Lower lobe of right lung (tissue), 2 donors: ENCODE results near the gene THSD4. TPM values are rescaled to one million over a fixed set of nuclear protein-coding genes. Genes with fewer than 3 reads are reported as not detected.

Source experiments
- ATAC-seq, 2 donors: fragments of 200-7000 bp; cut with Tn5 transposase; one replicate each; pipeline ENCODE4 v1.9.1; 2020 to 2022; ENCODE audit warnings: mild to moderate bottlenecking in 2 of 2, moderate library complexity in 2 of 2
- DNase-seq: peaks from one replicate; pipeline ENCODE4 v3.0.0-alpha.2; 2020
- H3K27ac ChIP-seq: fragments of 200-600 bp; one replicate; pipeline ENCODE4 v1.8.0; 2022
- H3K27me3 ChIP-seq: fragments of 200-600 bp; one replicate; pipeline ENCODE4 v1.8.0; 2022; ENCODE audit warnings: low read depth
- H3K36me3 ChIP-seq: fragments of 200-600 bp; one replicate; pipeline ENCODE4 v1.8.0; 2022; ENCODE audit warnings: mild to moderate bottlenecking
- H3K4me1 ChIP-seq: fragments of 200-600 bp; one replicate; pipeline ENCODE4 v1.8.0; 2022
- H3K4me3 ChIP-seq: fragments of 200-600 bp; one replicate; pipeline ENCODE4 v1.8.0; 2022; ENCODE audit warnings: mild to moderate bottlenecking
- H3K9me3 ChIP-seq: fragments of 200-600 bp; one replicate; pipeline ENCODE4 v1.8.0; 2022
- intact Hi-C: fragments of 100-400 bp; cut with DNase I; formaldehyde crosslinking; loops from one replicate; pipeline ENCODE4 v1.11.0; 2022
- total RNA-seq: library from RNA; stranded (reverse); fragmentation: NEBNext Ultra II Directional; extraction: Animal tissue kit (Norgen Biotek cat#: 25700); gene quantifications from one replicate; pipeline ENCODE4 v1.2.1, GENCODE V29; 2021
- TF ChIP-seq, protein P1 (sequence below): fragments of 200-600 bp; IDR thresholded peaks from one replicate; pipeline ENCODE4 v1.8.0; 2022; ENCODE audit warnings: antibody characterized with exemption, mild to moderate bottlenecking
- donor health status: DM: no; HTN: yes; CAD: no; lungs with severe emphysema.

THSD4 gene
- total RNA-seq, 1 donor from 2014 or later, result 18.2 TPM

DNA sequence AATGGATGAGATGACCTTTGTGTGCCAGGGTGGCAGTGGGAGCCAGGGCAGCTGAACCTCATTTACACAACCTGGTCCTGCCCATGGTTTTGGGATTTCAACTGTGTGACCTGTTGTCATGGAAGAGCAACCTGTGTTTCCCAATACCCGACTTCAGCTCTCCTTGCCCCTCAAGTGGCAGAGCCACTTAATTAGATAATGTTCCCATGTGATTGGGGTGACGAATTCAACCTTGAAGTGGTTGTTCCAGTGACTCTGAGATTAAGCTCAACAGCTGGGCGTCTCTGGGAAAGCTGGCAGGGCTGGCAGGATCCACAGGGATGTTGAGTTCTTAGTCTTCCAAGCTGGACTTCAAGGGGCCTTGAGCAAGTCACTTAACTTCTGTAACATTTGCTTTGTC is 71.0 kb downstream of the THSD4 start:
- Histone ChIP-seq H3K4me3 (no peak overlapping the region), H3K4me1 (no peaks in the 10 kb centered on the region), H3K36me3 (no peaks in the 10 kb centered on the region), H3K27me3 (no peaks in the 10 kb centered on the region), H3K9me3 (no peaks in the 10 kb centered on the region), H3K27ac (no peak overlapping the region)
- intact Hi-C loops, result no loop called here
- no peak for DNase-seq
- ATAC-seq, result peak; percentile 65 to 79
- TF ChIP-seq, protein P1, sequence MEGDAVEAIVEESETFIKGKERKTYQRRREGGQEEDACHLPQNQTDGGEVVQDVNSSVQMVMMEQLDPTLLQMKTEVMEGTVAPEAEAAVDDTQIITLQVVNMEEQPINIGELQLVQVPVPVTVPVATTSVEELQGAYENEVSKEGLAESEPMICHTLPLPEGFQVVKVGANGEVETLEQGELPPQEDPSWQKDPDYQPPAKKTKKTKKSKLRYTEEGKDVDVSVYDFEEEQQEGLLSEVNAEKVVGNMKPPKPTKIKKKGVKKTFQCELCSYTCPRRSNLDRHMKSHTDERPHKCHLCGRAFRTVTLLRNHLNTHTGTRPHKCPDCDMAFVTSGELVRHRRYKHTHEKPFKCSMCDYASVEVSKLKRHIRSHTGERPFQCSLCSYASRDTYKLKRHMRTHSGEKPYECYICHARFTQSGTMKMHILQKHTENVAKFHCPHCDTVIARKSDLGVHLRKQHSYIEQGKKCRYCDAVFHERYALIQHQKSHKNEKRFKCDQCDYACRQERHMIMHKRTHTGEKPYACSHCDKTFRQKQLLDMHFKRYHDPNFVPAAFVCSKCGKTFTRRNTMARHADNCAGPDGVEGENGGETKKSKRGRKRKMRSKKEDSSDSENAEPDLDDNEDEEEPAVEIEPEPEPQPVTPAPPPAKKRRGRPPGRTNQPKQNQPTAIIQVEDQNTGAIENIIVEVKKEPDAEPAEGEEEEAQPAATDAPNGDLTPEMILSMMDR, result no peak

DNA sequence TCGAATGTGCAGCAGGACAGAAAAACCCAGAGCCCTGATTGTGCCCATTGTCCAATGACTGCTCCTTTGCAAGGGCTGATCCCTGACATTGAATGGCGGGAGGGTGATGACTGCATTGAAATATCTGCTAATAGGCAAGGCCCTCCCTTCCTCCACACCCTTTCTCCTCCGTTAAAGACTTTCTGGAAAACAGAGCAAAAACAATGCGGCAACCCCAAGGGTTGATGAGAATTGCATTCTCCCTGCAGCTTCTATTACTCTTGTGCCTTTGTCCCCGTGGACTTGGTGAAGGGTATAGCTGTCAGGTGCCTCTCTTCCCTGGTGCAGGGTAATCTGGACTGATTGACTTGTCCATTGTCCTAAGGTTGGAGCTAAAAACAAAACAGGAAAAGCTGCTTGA is 71.8 kb downstream of the THSD4 start:
- ATAC-seq, result no peak
- TF ChIP-seq, protein P1, result no peak
- no peak overlapping the region for H3K27ac ChIP-seq

DNA sequence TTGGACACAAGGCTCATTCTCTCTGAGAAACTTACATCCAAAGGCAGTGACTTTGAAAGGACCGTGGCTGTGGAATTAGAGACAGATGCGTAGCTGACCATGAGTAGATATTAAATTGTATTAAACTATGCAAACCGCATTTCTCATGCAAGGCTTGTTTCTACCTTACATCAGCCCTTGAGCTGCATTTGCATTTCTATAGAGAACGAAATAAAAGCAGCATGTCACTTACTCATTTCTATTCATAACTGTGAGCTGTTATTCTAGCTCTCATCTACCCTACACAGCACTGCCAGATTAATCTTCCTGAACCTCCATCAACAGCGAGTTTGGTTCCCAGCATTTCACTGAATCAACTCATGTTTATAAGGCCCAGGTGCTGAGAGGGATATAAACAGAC is 72.3 kb downstream of the THSD4 start:
- ATAC-seq (no peak), DNase-seq (no peak)
- intact Hi-C loops, result no loop called here
- TF ChIP-seq, protein P1, result no peak
- H3K27ac ChIP-seq, result no peak overlapping the region
- H3K4me1 ChIP-seq, result no peaks in the 10 kb centered on the region
- no peaks in the 10 kb centered on the region for H3K27me3 ChIP-seq
- H3K9me3 ChIP-seq, result no peaks in the 10 kb centered on the region
- no peak overlapping the region for H3K4me3 ChIP-seq
- no peaks in the 10 kb centered on the region for H3K36me3 ChIP-seq

More for the DNA sequence above, 71.8 kb downstream of the THSD4 start:
- no peak for DNase-seq
- Histone ChIP-seq H3K36me3 (no peaks in the 10 kb centered on the region), H3K4me3 (no peak overlapping the region), H3K27me3 (no peaks in the 10 kb centered on the region), H3K9me3 (no peaks in the 10 kb centered on the region), H3K4me1 (no peaks in the 10 kb centered on the region)
- intact Hi-C loops, result no loop called here

DNA sequence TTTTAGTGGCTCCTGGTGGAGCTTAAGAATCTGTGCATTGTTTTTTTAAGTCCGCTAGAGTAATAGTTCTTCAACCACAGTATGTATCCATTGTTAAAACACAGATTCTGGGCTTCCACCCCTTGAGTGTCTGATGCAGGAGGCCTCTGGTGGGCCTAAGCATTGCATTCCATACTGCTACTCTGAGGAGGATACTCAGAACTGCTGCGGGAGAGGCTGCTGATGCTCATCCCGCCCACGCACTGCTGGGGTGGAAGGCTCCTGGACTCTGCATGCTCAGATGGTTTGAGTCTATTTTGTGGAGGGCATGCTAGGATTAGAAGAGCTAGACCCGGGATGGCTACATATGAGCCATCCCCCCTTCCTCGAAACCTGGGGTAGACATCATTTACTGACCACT is 74.4 kb downstream of the THSD4 start:
- no peaks in the 10 kb centered on the region for H3K4me1 ChIP-seq
- no peaks in the 10 kb centered on the region for H3K27me3 ChIP-seq
- DNase-seq (no peak), ATAC-seq (no peak)
- no peak overlapping the region for H3K4me3 ChIP-seq
- H3K9me3 ChIP-seq, result no peaks in the 10 kb centered on the region
- TF ChIP-seq, protein P1, result no peak
- H3K27ac ChIP-seq, result no peak overlapping the region
- intact Hi-C loops, result no loop called here
- H3K36me3 ChIP-seq, result no peaks in the 10 kb centered on the region

DNA sequence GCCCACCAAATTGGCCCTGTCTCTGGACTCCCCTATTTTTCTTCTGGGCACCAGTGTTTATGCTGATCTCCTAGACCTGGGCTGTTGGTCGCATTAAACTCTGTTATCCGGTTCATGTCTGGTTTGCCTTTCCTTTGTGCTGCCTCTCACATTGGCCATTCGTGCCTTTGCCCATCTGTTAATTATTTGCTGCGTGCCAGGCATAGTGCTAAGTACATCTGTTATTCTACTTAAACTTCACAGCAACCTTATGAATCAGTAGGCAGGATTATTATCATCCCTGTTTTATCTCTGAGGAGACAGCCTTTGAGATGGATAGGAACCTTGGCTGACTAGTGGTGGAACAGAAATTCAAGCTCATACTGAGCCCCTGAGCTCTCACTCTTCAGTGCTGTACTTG is 76.0 kb downstream of the THSD4 start:
- Histone ChIP-seq H3K27me3 (no peaks in the 10 kb centered on the region), H3K36me3 (no peaks in the 10 kb centered on the region), H3K27ac (no peak overlapping the region), H3K4me1 (no peaks in the 10 kb centered on the region), H3K9me3 (no peaks in the 10 kb centered on the region), H3K4me3 (no peak overlapping the region)
- ATAC-seq (no peak), DNase-seq (no peak)
- TF ChIP-seq, protein P1, result no peak
- intact Hi-C loops, result no loop called here

DNA sequence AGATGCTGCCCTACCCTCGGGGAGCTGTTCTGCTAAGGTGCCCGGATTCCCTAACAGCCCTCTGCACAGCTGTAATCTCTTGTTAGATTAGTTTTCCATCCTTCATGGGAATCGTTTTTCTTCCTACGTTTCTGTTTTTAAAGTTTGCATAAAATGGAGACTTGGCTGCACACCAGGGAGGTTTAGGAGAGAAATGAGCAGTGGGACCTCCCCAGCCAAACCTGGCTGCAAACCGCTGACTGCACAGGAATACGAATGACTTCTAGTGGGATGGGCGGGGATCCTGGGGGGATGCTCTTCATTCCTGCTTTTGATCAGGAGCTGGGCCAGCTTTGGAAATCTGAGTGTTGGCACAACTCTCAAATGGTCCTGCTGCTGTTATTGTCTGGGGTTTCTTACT is 77.5 kb downstream of the THSD4 start:
- no peaks in the 10 kb centered on the region for H3K4me1 ChIP-seq
- no peaks in the 10 kb centered on the region for H3K36me3 ChIP-seq
- DNase-seq (no peak), ATAC-seq (no peak)
- intact Hi-C loops, result no loop called here
- H3K9me3 ChIP-seq, result no peaks in the 10 kb centered on the region
- no peaks in the 10 kb centered on the region for H3K27me3 ChIP-seq
- TF ChIP-seq, protein P1, result no peak
- no peak overlapping the region for H3K27ac ChIP-seq
- H3K4me3 ChIP-seq, result no peak overlapping the region
